Tibial nerve (tissue), 4 donors: Measurements from ENCODE around the gene C2CD2L. TPM values are rescaled to one million over a fixed set of nuclear protein-coding genes. Genes with fewer than 3 reads are reported as not detected.

Source experiments
- DNase-seq, 2 donors: peaks; one replicate each; pipeline ENCODE4 v3.0.0-alpha.2; 2019; ENCODE audit warnings: low spot score in 2 of 2
- H3K27ac ChIP-seq, 4 donors: fragments of 200-600 bp; sonication (generic) in 3 of 4; one replicate each; pipeline ENCODE4 v1.5.1; 2017 to 2019; ENCODE audit warnings: mild to moderate bottlenecking in 1 of 4
- H3K27me3 ChIP-seq, 2 donors: fragments of 200-600 bp; sonication (generic) in 1 of 2; one replicate each; pipeline versions ENCODE4 v1.5.1 to v1.6.0; 2017 to 2019
- H3K36me3 ChIP-seq, 3 donors: fragments of 200-600 bp; sonication (generic); one replicate each; pipeline ENCODE4 v1.5.1; 2018 to 2019
- H3K4me1 ChIP-seq, 4 donors: fragments of 200-600 bp; sonication (generic) in 3 of 4; one replicate each; pipeline ENCODE4 v1.5.1; 2017 to 2019
- H3K4me3 ChIP-seq, 4 donors: fragments of 200-600 bp; sonication (generic) in 3 of 4; one replicate each; pipeline ENCODE4 v1.5.1; 2017 to 2019; ENCODE audit warnings: mild to moderate bottlenecking in 1 of 4, moderate library complexity in 1 of 4
- H3K9me3 ChIP-seq, 4 donors: fragments of 200-600 bp; sonication (generic) in 3 of 4; one replicate each; pipeline ENCODE4 v1.5.1; 2017 to 2019
- EP300 ChIP-seq, 2 donors: sonication (generic); formaldehyde crosslinking; IDR thresholded peaks; one replicate each; pipeline ENCODE4 v1.6.1; 2017; ENCODE audit warnings: antibody characterized with exemption in 2 of 2, mild to moderate bottlenecking in 1 of 2
- POLR2A ChIP-seq, 2 donors: fragments of 450-650 bp; IDR thresholded peaks; one replicate each; pipeline ENCODE4 v1.6.1; 2017; ENCODE audit warnings: antibody characterized with exemption in 2 of 2, mild to moderate bottlenecking in 2 of 2, moderate library complexity in 2 of 2
- WGBS, 2 donors: methylation state at CpG; one replicate each; pipeline ENCODE4 v1.1.5; 2018; 5-methylcytosine and 5-hydroxymethylcytosine counted together
- total RNA-seq, 4 donors: library from RNA; depleted of rRNA; stranded (reverse); fragments of >200 nt; gene quantifications; one replicate each; pipeline ENCODE4 v1.1.0, GENCODE V29; 2016
- TF ChIP-seq, protein P1 (sequence below), 5 experiments: fragments of 200-600 bp in 3 of 5; fragments of 450-650 bp in 2 of 5; sonication (generic) in 3 of 5; IDR thresholded peaks; one replicate each; pipeline ENCODE4 v1.5.1; 2016 to 2019; ENCODE audit warnings: antibody characterized with exemption in 5 of 5, mild to moderate bottlenecking in 3 of 5, moderate library complexity in 2 of 5

The C2CD2L gene
- total RNA-seq, 4 donors from 2014 or later, result 11.4 to 13.8 (median 12.3) TPM

DNA sequence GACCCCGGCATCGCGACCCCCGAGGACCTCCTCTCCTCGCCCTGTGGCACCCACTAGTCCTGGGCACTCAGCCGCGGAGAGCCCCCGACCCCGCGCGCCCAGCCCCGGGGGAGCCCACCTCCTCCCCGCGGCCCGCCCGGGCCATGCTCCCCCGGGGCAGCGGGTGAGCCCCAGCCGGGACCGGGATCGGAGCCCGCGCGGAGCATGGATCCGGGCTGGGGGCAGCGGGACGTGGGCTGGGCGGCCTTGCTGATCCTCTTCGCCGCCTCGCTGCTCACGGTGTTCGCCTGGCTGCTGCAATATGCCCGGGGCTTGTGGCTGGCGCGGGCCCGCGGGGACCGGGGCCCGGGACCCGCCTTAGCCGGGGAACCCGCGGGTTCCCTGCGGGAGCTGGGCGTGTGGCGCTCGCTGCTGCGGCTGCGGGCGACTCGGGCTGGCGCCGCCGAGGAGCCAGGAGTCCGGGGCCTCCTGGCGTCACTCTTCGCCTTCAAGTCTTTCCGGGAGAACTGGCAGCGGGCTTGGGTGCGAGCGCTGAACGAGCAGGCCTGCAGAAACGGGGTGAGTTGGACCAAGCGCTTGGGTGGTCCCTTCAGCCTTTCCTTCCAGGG, 498 bp downstream of the C2CD2L start:
- peaks cover 0 to 53% (median 30%) of the 10 kb centered on the region in 4 donors for H3K4me1 ChIP-seq
- H3K27ac ChIP-seq, result peak overlapping the region; percentile 58 to 91 (median 90)
- TF ChIP-seq, protein P1, sequence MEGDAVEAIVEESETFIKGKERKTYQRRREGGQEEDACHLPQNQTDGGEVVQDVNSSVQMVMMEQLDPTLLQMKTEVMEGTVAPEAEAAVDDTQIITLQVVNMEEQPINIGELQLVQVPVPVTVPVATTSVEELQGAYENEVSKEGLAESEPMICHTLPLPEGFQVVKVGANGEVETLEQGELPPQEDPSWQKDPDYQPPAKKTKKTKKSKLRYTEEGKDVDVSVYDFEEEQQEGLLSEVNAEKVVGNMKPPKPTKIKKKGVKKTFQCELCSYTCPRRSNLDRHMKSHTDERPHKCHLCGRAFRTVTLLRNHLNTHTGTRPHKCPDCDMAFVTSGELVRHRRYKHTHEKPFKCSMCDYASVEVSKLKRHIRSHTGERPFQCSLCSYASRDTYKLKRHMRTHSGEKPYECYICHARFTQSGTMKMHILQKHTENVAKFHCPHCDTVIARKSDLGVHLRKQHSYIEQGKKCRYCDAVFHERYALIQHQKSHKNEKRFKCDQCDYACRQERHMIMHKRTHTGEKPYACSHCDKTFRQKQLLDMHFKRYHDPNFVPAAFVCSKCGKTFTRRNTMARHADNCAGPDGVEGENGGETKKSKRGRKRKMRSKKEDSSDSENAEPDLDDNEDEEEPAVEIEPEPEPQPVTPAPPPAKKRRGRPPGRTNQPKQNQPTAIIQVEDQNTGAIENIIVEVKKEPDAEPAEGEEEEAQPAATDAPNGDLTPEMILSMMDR (IDR thresholded peaks at IDR 0.05), result no peak
- TF ChIP-seq POLR2A (IDR thresholded peaks at IDR 0.05) (no peak), EP300 (IDR thresholded peaks at IDR 0.05) (no peak)
- no peak for DNase-seq
- H3K4me3 ChIP-seq, result peak overlapping the region; percentile 78 to 99 (median 92)
- H3K36me3 ChIP-seq, result peaks cover 0 to 30% (median 10%) of the 10 kb centered on the region in 3 donors
- 0 to 2% methylated on average over 10 to 18 of the region's 65 CpGs for WGBS, 2 donors
- H3K9me3 ChIP-seq, result no peaks in the 10 kb centered on the region
- H3K27me3 ChIP-seq, result no peaks in the 10 kb centered on the region

DNA sequence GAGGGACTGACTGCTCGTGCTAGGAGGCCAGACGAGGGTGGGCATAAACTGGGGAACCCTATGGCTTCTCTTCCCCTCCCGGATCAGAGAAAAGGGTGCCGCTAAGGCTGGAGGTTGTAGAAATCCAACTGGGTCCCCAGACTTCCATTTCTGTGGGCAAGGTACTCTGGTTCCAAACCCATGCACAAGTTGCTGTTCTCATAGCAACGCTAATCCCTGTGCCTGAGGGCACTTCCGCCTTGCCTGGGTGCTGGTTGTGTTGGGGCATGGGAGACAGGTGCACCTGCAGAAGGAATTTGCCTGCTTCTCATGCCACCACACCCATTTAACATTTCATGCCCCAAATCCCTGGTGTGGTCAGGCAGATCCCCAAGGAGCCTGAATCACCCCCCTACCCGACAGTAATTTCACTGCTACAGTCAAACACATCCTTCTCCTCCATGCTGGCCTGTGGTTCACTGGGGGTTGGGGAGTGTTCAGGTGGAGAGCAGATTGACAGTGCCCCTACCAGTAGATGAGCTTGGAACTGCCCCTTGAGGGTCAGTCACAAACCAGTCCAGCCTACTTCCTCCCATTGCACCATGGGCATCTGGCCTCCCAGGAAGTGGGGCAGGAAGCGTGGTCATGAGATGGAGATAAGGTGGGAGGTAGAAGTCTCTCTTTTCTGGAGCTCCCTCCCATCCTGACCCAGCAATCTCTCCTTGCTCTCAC, 1.2 kb downstream of the C2CD2L start:
- H3K4me3 ChIP-seq, result peak overlapping the region; percentile 78 to 99 (median 92)
- no peak for TF ChIP-seq POLR2A (IDR thresholded peaks at IDR 0.05)
- no peak for TF ChIP-seq EP300 (IDR thresholded peaks at IDR 0.05)
- TF ChIP-seq, protein P1 (IDR thresholded peaks at IDR 0.05), result no peak
- no peaks in the 10 kb centered on the region for H3K9me3 ChIP-seq
- peaks cover 0 to 36% (median 10%) of the 10 kb centered on the region in 3 donors for H3K36me3 ChIP-seq
- DNase-seq, result no peak
- H3K27me3 ChIP-seq, result no peaks in the 10 kb centered on the region
- 24 to 26% methylated on average over 5 to 8 of the region's 8 CpGs for WGBS, 2 donors
- H3K27ac ChIP-seq, result peak overlapping the region in 3 of 4 donors; percentile 89 to 91 (median 90)
- H3K4me1 ChIP-seq, result peaks cover 0 to 47% (median 24%) of the 10 kb centered on the region in 4 donors

DNA sequence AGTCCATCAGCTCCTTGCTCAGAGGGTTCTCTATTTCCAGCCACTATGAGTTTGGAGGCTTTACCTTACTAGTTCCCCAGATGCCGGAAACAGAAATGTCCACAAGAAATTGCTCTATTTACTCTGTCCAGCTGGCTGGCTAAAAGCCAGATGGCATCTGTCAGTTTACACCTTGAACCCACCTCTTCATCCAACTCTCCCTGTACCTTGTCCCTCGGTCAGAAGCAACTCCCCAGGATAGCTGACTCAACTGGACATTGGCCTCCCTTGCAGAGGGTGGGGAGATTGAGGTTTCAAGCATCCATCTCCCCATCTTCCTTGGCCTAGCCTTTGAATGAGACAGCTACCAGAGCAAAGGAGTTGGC, 1.7 kb downstream of the C2CD2L start:
- H3K4me3 ChIP-seq, result peak overlapping the region in 2 of 4 donors; percentile 94 to 99
- H3K27ac ChIP-seq, result peak overlapping the region in 3 of 4 donors; percentile 42 to 91 (median 89)
- H3K36me3 ChIP-seq, result peaks cover 0 to 42% (median 11%) of the 10 kb centered on the region in 3 donors
- H3K4me1 ChIP-seq, result peaks cover 0 to 42% (median 22%) of the 10 kb centered on the region in 4 donors
- no peak for TF ChIP-seq POLR2A (IDR thresholded peaks at IDR 0.05)
- TF ChIP-seq, protein P1 (IDR thresholded peaks at IDR 0.05), result no peak
- TF ChIP-seq EP300 (IDR thresholded peaks at IDR 0.05), result no peak
- H3K9me3 ChIP-seq, result no peaks in the 10 kb centered on the region
- no peak for DNase-seq
- H3K27me3 ChIP-seq, result no peaks in the 10 kb centered on the region
- WGBS, 2 donors, result 83 to 90% methylated on average over 2 of the region's 2 CpGs

DNA sequence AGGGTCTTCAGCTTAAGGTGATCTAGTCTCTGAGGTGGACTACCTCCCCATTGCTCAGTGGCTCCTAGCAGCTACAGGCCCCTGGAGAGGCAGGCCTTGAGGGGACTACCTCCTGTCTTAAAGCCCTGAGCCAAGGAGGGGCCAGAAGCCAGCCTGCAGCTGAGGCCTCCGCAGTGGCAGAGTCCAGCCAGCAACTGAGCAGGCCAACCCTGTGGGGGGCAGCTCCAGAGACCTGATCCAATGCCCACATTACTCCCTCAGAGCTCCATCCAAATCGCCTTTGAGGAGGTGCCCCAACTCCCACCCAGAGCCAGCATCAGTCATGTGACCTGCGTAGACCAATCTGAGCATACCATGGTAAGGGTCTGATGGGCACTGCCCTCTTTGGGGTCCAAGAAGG, 2.7 kb downstream of the C2CD2L start:
- WGBS, 2 donors, result 83% methylated on average over 3 of the region's 3 CpGs
- Histone ChIP-seq H3K27me3 (no peaks in the 10 kb centered on the region), H3K27ac (no peak overlapping the region), H3K4me3 (no peak overlapping the region), H3K4me1 (peaks cover 0 to 38% (median 22%) of the 10 kb centered on the region in 4 donors), H3K9me3 (no peaks in the 10 kb centered on the region), H3K36me3 (peaks cover 2 to 51% (median 15%) of the 10 kb centered on the region in 3 donors)
- TF ChIP-seq POLR2A (IDR thresholded peaks at IDR 0.05) (no peak), EP300 (IDR thresholded peaks at IDR 0.05) (no peak)
- TF ChIP-seq, protein P1 (IDR thresholded peaks at IDR 0.05), result no peak
- no peak for DNase-seq

DNA sequence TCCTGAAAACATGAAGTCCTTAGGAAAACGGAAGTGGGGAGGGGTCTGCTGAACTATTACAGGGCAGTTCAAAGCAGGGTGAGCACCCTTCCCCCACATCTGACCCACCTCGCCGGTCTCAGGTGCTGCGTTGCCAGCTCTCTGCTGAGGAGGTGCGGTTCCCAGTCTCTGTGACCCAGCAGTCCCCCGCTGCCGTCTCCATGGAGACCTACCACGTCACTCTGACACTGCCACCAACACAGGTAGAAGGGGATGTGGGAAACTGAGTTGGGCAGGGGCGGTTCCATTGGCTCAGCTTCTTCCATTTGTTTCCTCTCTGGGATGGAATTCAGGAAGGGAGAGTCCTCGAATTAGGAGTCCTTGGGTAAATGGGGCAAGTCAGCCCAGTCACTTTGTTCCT, 3.3 kb downstream of the C2CD2L start:
- Histone ChIP-seq H3K27ac (no peak overlapping the region), H3K9me3 (no peaks in the 10 kb centered on the region), H3K4me1 (peaks cover 0 to 38% (median 22%) of the 10 kb centered on the region in 4 donors), H3K4me3 (no peak overlapping the region), H3K36me3 (peaks cover 2 to 56% (median 15%) of the 10 kb centered on the region in 3 donors), H3K27me3 (no peaks in the 10 kb centered on the region)
- TF ChIP-seq, protein P1 (IDR thresholded peaks at IDR 0.05), result no peak
- TF ChIP-seq POLR2A (IDR thresholded peaks at IDR 0.05) (no peak), EP300 (IDR thresholded peaks at IDR 0.05) (no peak)
- DNase-seq, result no peak
- WGBS, 2 donors, result 74 to 81% methylated on average over 10 of the region's 10 CpGs
